B cell (primary cell): ENCODE data around the gene CD151. TPM values are rescaled to one million over a fixed set of nuclear protein-coding genes. Genes with fewer than 3 reads are reported as not detected.

Experiments used
- ATAC-seq: fragments of 200-7000 bp; cut with Tn5 transposase; one replicate; pipeline ENCODE4 v1.10.0; 2021; ENCODE audit warnings: low read depth, mild to moderate bottlenecking, moderate number of reproducible peaks, moderate library complexity
- CTCF ChIA-PET: fragments of 350-600 bp; sonication (Branson Sonifier 250); formaldehyde crosslinking; loops from one replicate; lab custom pipeline; 2021; ENCODE audit warnings: antibody characterized with exemption, inconsistent platforms; lab: Charles Lee
- POLR2A ChIA-PET: fragments of 350-600 bp; sonication (Branson Sonifier 250); formaldehyde crosslinking; loops from one replicate; lab custom pipeline; 2021; ENCODE audit warnings: antibody characterized with exemption; lab: Charles Lee
- DNase-seq: peaks from one replicate; pipeline ENCODE4 v3.0.0; 2013
- H2AFZ ChIP-seq: 2 replicates; pipeline ENCODE4 v1.6.1; 2012; ENCODE audit warnings: mild to moderate bottlenecking, low read depth, low read length; ENCODE audit not compliant: insufficient read depth, poor library complexity, severe bottlenecking
- H3K27ac ChIP-seq, 2 donors: 1 replicate in 1 of 2; 2 replicates in 1 of 2; pipeline ENCODE4 v1.5.1; 2012 to 2013; ENCODE audit warnings: low read length in 2 of 2, mild to moderate bottlenecking in 2 of 2, moderate library complexity in 1 of 2
- H3K27me3 ChIP-seq, 4 experiments: fragments of 200-600 bp in 1 of 4; sonication (generic) in 1 of 4; replicated peaks in 1 of 4; 1 replicate in 2 of 4; 2 replicates in 2 of 4; pipeline versions ENCODE4 v1.6.1 to v1.7.0; 2013 to 2016; ENCODE audit warnings: low read length in 3 of 4, mild to moderate bottlenecking in 2 of 4, mixed read lengths in 1 of 4, moderate library complexity in 1 of 4; ENCODE audit not compliant: insufficient read depth in 4 of 4, control insufficient read depth in 3 of 4; ENCODE audit errors: control extremely low read depth in 1 of 4
- H3K36me3 ChIP-seq, 2 experiments: replicated peaks in 1 of 2; 1 replicate in 1 of 2; 2 replicates in 1 of 2; pipeline versions ENCODE4 v1.6.1 to v1.7.1; 2013; ENCODE audit warnings: low read length in 1 of 2; ENCODE audit not compliant: insufficient read depth in 2 of 2, control insufficient read depth in 1 of 2; ENCODE audit errors: control extremely low read depth in 1 of 2, extremely low read depth in 1 of 2
- H3K4me1 ChIP-seq, 2 donors: fragments of 200-600 bp in 1 of 2; sonication (generic) in 1 of 2; 1 replicate in 1 of 2; 2 replicates in 1 of 2; pipeline versions ENCODE4 v1.5.1 to v1.6.1; 2013 to 2017; ENCODE audit warnings: low read length in 2 of 2; ENCODE audit not compliant: control insufficient read depth in 2 of 2, insufficient read depth in 2 of 2
- H3K4me2 ChIP-seq: replicated peaks from 2 replicates; pipeline ENCODE3; 2012; ENCODE audit warnings: mild to moderate bottlenecking, low read depth, low read length; ENCODE audit not compliant: poor library complexity, severe bottlenecking
- H3K4me3 ChIP-seq, 5 experiments: fragments of 200-600 bp in 1 of 5; sonication (generic) in 1 of 5; 1 replicate in 3 of 5; 2 replicates in 2 of 5; pipeline versions ENCODE4 v1.5.1 to v1.7.0; 2011 to 2016; ENCODE audit warnings: low read length in 4 of 5, mild to moderate bottlenecking in 4 of 5, low read depth in 2 of 5, control low read depth in 1 of 5, moderate library complexity in 1 of 5; ENCODE audit not compliant: insufficient read depth in 1 of 5; ENCODE audit errors: control extremely low read depth in 1 of 5, extremely low read depth in 1 of 5
- H3K79me2 ChIP-seq: fragments of 200-600 bp; sonication (generic); one replicate; pipeline ENCODE4 v1.6.0; 2016; ENCODE audit warnings: low read length; ENCODE audit not compliant: control insufficient read depth, insufficient read depth
- H3K9ac ChIP-seq: fragments of 200-600 bp; sonication (generic); 2 replicates; pipeline ENCODE4 v1.6.1; 2017; ENCODE audit warnings: mild to moderate bottlenecking, low read length, moderate library complexity
- H3K9me3 ChIP-seq, 3 donors: one replicate each; pipeline versions ENCODE4 v1.6.1 to v1.7.1; 2013; ENCODE audit warnings: low read length in 2 of 3; ENCODE audit not compliant: control insufficient read depth in 2 of 3, insufficient read depth in 1 of 3; ENCODE audit errors: control extremely low read depth in 1 of 3
- H4K20me1 ChIP-seq: 2 replicates; pipeline ENCODE4 v1.6.0; 2012; ENCODE audit warnings: mild to moderate bottlenecking, low read length; ENCODE audit not compliant: insufficient read depth, control insufficient read depth, poor library complexity, severe bottlenecking
- H3K27ac Mint-ChIP-seq: one replicate; pipeline ENCODE4 v1.8.0; 2021; ENCODE audit warnings: mixed read lengths
- H3K27me3 Mint-ChIP-seq: one replicate; pipeline ENCODE4 v1.8.0; 2021; ENCODE audit warnings: mixed read lengths
- H3K4me1 Mint-ChIP-seq: one replicate; pipeline ENCODE4 v1.8.0; 2021; ENCODE audit warnings: mixed read lengths
- H3K4me3 Mint-ChIP-seq: one replicate; pipeline ENCODE4 v1.8.0; 2021; ENCODE audit warnings: mixed read lengths
- H3K9me3 Mint-ChIP-seq: one replicate; pipeline ENCODE4 v1.8.0; 2022; ENCODE audit warnings: mixed read lengths; ENCODE audit not compliant: insufficient read depth
- EZH2 ChIP-seq: IDR thresholded peaks from 2 replicates; pipeline ENCODE4 v1.6.1; 2012; ENCODE audit warnings: borderline replicate concordance, low read depth, mild to moderate bottlenecking, moderate library complexity, low read length; ENCODE audit not compliant: insufficient read depth, poor library complexity, severe bottlenecking
- WGBS: methylation state at CpG from one replicate; pipeline ENCODE4 v1.1.5; 2013; ENCODE audit warnings: missing lambda C conversion rate; ENCODE audit not compliant: insufficient coverage; 5-methylcytosine and 5-hydroxymethylcytosine counted together
- intact Hi-C: fragments of 100-400 bp; cut with micrococcal nuclease; formaldehyde crosslinking; loops from one replicate; pipeline ENCODE4 v1.10.0; 2022
- polyA plus RNA-seq: library from polyadenylated mRNA; depleted of rRNA; stranded (reverse); fragments of >200 nt; gene quantifications from 2 replicates; pipeline ENCODE4 v1.2.3, GENCODE V29; 2012
- total RNA-seq, 2 donors: library from RNA; stranded (reverse); fragments of 120-200 nt in 1 of 2; gene quantifications; 1 replicate in 1 of 2; 2 replicates in 1 of 2; pipeline versions ENCODE4 v1.2.3 to v1.2.4, GENCODE V29; 2013 to 2022
- TF ChIP-seq, protein P1 (sequence below): fragments of 200-600 bp; IDR thresholded peaks from one replicate; pipeline ENCODE4 v1.8.0; 2022; ENCODE audit warnings: antibody characterized with exemption, mild to moderate bottlenecking

Gene CD151
- total and polyA plus RNA-seq, 2 donors (not counting 1 experiment from before 2014, with no cell fraction given) = 24.4 to 25.5 TPM

DNA sequence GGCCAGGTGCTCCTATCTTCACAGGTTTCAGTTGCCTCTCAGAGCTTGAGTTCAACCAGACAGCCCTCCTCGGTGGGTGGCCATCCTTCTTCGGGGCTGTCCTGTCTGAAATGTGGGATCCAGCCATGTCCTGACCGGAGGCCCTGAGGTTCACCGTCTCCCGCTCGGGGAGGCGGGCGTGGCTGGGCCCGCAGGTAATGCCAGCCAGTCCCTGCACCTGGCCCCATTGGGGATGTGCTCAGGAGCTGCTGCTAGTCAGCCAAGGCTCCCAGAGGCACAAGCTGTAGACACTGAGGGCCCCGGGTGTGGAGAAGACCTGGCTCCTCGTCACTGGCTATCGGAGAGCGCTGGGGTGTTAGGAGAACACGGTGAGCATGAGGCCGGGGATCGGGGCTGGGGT lies 42.5 kb downstream of the CD151 start:
- no peaks in the 10 kb centered on the region for H4K20me1 ChIP-seq
- Mint-ChIP-seq H3K27me3 (no peaks in the 10 kb centered on the region), H3K27ac (no peak overlapping the region), H3K9me3 (no peaks in the 10 kb centered on the region), H3K4me1 (no peaks in the 10 kb centered on the region), H3K4me3 (no peak overlapping the region)
- H3K27ac ChIP-seq = no peak overlapping the region
- peaks cover 0 to 8% of the 10 kb centered on the region in 2 experiments for H3K36me3 ChIP-seq
- no peak for DNase-seq
- ChIA-PET CTCF (no interaction called here), POLR2A (no interaction called here)
- 98% methylated on average over 15 of the region's 16 CpGs for WGBS
- no peak for ATAC-seq
- H2AFZ ChIP-seq = no peak overlapping the region
- TF ChIP-seq, protein P1, sequence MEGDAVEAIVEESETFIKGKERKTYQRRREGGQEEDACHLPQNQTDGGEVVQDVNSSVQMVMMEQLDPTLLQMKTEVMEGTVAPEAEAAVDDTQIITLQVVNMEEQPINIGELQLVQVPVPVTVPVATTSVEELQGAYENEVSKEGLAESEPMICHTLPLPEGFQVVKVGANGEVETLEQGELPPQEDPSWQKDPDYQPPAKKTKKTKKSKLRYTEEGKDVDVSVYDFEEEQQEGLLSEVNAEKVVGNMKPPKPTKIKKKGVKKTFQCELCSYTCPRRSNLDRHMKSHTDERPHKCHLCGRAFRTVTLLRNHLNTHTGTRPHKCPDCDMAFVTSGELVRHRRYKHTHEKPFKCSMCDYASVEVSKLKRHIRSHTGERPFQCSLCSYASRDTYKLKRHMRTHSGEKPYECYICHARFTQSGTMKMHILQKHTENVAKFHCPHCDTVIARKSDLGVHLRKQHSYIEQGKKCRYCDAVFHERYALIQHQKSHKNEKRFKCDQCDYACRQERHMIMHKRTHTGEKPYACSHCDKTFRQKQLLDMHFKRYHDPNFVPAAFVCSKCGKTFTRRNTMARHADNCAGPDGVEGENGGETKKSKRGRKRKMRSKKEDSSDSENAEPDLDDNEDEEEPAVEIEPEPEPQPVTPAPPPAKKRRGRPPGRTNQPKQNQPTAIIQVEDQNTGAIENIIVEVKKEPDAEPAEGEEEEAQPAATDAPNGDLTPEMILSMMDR = no peak
- TF ChIP-seq EZH2 = no peak
- no peak overlapping the region for H3K4me3 ChIP-seq
- intact Hi-C loops = no loop called here
- no peaks in the 10 kb centered on the region for H3K79me2 ChIP-seq
- no peaks in the 10 kb centered on the region for H3K27me3 ChIP-seq
- no peaks in the 10 kb centered on the region for H3K9me3 ChIP-seq
- no peak overlapping the region for H3K4me2 ChIP-seq
- no peaks in the 10 kb centered on the region for H3K4me1 ChIP-seq
- H3K9ac ChIP-seq = no peak overlapping the region

GRCh38 chr11:875769-876301 lies 43.1 kb downstream of the CD151 start:
- ChIA-PET POLR2A (no interaction called here), CTCF (no interaction called here)
- Histone ChIP-seq H4K20me1 (no peaks in the 10 kb centered on the region), H2AFZ (no peak overlapping the region), H3K27ac (no peak overlapping the region), H3K4me1 (no peaks in the 10 kb centered on the region), H3K79me2 (no peaks in the 10 kb centered on the region), H3K27me3 (no peaks in the 10 kb centered on the region), H3K9ac (no peak overlapping the region), H3K36me3 (peaks cover 0 to 13% of the 10 kb centered on the region in 2 experiments), H3K9me3 (no peaks in the 10 kb centered on the region), H3K4me3 (no peak overlapping the region), H3K4me2 (no peak overlapping the region)
- TF ChIP-seq EZH2 = no peak
- TF ChIP-seq, protein P1 = no peak
- 95% methylated on average over 21 of the region's 21 CpGs for WGBS
- H3K4me3 Mint-ChIP-seq = no peak overlapping the region
- DNase-seq = no peak
- ATAC-seq = no peak
- no peak overlapping the region for H3K27ac Mint-ChIP-seq
- H3K27me3 Mint-ChIP-seq = no peaks in the 10 kb centered on the region
- intact Hi-C loops = no loop called here
- H3K9me3 Mint-ChIP-seq = no peaks in the 10 kb centered on the region
- no peaks in the 10 kb centered on the region for H3K4me1 Mint-ChIP-seq
